WTC11 (cell line): ENCODE measurements around the gene ILKAP.

ENCODE experiments used
- ESRRA ChIP-seq: sonication (generic); formaldehyde crosslinking; IDR thresholded peaks from 2 replicates; pipeline ENCODE4 v1.8.1; 2022; ENCODE audit warnings: mild to moderate bottlenecking, missing genetic modification reagents, borderline replicate concordance
- FOXJ3 ChIP-seq: sonication (generic); formaldehyde crosslinking; IDR thresholded peaks from 2 replicates; pipeline ENCODE4 v1.9.0; 2021; ENCODE audit warnings: missing genetic modification reagents, mild to moderate bottlenecking, borderline replicate concordance
- FOXK1 ChIP-seq: sonication (generic); formaldehyde crosslinking; IDR thresholded peaks from 2 replicates; pipeline ENCODE4 v1.8.0; 2022; ENCODE audit warnings: mild to moderate bottlenecking, moderate library complexity, missing genetic modification reagents
- NR2C2 ChIP-seq: sonication (generic); formaldehyde crosslinking; IDR thresholded peaks from 2 replicates; pipeline ENCODE4 v1.8.0; 2022; ENCODE audit warnings: mild to moderate bottlenecking, missing genetic modification reagents
- RELA ChIP-seq: sonication (generic); formaldehyde crosslinking; IDR thresholded peaks from 2 replicates; pipeline ENCODE4 v1.8.1; 2022; ENCODE audit warnings: missing genetic modification reagents, mild to moderate bottlenecking, borderline replicate concordance
- SMAD3 ChIP-seq: sonication (generic); formaldehyde crosslinking; IDR thresholded peaks from 2 replicates; pipeline ENCODE4 v1.8.0; 2022; ENCODE audit warnings: missing genetic modification reagents, mild to moderate bottlenecking, borderline replicate concordance
- ZNF263 ChIP-seq: sonication (generic); formaldehyde crosslinking; IDR thresholded peaks from 2 replicates; pipeline ENCODE4 v1.8.1; 2022; ENCODE audit warnings: low read depth, mild to moderate bottlenecking, moderate library complexity, missing genetic modification reagents
- TF ChIP-seq, protein P1 (sequence below): fragments of 200-600 bp; IDR thresholded peaks from 2 replicates; pipeline ENCODE4 v1.8.0; 2022; ENCODE audit warnings: antibody characterized with exemption
- TF ChIP-seq, protein P2 (sequence below): sonication (generic); formaldehyde crosslinking; conservative IDR thresholded peaks from 2 replicates; pipeline ENCODE4 v1.8.1; 2022; ENCODE audit warnings: mild to moderate bottlenecking, missing genetic modification reagents
- TF ChIP-seq, protein P3 (sequence below): sonication (generic); formaldehyde crosslinking; IDR thresholded peaks from 2 replicates; pipeline ENCODE4 v1.8.1; 2023; ENCODE audit warnings: mild to moderate bottlenecking, missing genetic modification reagents, moderate library complexity
- TF ChIP-seq, protein P4 (sequence below): sonication (generic); formaldehyde crosslinking; IDR thresholded peaks from 2 replicates; pipeline ENCODE4 v1.8.1; 2022; ENCODE audit warnings: low read depth, mild to moderate bottlenecking, moderate library complexity, missing genetic modification reagents, borderline replicate concordance
- TF ChIP-seq, protein P5 (sequence below): sonication (generic); formaldehyde crosslinking; IDR thresholded peaks from 2 replicates; pipeline ENCODE4 v1.8.1; 2022; ENCODE audit warnings: low read depth, missing genetic modification reagents, borderline replicate concordance
- TF ChIP-seq, protein P6 (sequence below): sonication (generic); formaldehyde crosslinking; IDR thresholded peaks from 2 replicates; pipeline ENCODE4 v1.8.1; 2023; ENCODE audit warnings: mild to moderate bottlenecking, moderate library complexity, missing genetic modification reagents
- TF ChIP-seq, protein P7 (sequence below): sonication (generic); formaldehyde crosslinking; IDR thresholded peaks from 2 replicates; pipeline ENCODE4 v1.8.0; 2022; ENCODE audit warnings: mild to moderate bottlenecking, missing genetic modification reagents

DNA sequence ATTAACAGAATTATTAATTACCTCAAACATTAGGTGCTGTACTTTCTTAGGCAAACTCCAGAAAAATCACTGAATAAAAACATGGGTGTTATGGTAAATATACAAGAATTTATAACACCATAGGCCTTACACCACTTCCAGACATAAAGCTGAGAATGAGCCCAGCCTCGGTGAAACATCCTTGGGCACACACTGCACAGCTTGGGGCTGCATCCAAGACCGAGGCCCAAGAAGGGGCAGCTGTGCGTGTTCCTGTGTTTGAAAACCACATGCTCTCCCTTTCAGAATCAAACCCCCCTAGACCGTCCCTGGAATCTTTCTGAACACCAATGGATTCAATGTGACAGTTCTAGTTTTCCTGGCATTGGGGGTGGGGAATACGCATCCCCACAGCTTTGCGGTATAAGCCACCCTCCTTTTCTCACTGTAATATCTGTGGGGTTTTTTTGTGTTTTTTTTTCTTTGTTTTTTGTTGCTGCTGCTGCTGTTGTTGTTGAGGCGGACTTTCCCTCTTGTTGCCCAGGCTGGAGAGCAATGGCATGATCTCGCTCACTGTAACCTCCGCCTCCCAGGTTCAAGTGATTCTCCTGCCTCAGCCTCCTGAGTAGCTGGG is 31.8 kb downstream of the ILKAP start:
- TF ChIP-seq SMAD3 (no peak), ESRRA (CRISPR knock-in tag) (no peak), NR2C2 (no peak), RELA (CRISPR knock-in tag) (no peak), ZNF263 (CRISPR knock-in tag) (no peak), FOXK1 (CRISPR knock-in tag) (no peak), FOXJ3 (no peak)
- TF ChIP-seq, protein P1, sequence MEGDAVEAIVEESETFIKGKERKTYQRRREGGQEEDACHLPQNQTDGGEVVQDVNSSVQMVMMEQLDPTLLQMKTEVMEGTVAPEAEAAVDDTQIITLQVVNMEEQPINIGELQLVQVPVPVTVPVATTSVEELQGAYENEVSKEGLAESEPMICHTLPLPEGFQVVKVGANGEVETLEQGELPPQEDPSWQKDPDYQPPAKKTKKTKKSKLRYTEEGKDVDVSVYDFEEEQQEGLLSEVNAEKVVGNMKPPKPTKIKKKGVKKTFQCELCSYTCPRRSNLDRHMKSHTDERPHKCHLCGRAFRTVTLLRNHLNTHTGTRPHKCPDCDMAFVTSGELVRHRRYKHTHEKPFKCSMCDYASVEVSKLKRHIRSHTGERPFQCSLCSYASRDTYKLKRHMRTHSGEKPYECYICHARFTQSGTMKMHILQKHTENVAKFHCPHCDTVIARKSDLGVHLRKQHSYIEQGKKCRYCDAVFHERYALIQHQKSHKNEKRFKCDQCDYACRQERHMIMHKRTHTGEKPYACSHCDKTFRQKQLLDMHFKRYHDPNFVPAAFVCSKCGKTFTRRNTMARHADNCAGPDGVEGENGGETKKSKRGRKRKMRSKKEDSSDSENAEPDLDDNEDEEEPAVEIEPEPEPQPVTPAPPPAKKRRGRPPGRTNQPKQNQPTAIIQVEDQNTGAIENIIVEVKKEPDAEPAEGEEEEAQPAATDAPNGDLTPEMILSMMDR: no peak
- TF ChIP-seq, protein P2, sequence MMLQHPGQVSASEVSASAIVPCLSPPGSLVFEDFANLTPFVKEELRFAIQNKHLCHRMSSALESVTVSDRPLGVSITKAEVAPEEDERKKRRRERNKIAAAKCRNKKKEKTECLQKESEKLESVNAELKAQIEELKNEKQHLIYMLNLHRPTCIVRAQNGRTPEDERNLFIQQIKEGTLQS (CRISPR knock-in tag): no peak
- TF ChIP-seq, protein P3, sequence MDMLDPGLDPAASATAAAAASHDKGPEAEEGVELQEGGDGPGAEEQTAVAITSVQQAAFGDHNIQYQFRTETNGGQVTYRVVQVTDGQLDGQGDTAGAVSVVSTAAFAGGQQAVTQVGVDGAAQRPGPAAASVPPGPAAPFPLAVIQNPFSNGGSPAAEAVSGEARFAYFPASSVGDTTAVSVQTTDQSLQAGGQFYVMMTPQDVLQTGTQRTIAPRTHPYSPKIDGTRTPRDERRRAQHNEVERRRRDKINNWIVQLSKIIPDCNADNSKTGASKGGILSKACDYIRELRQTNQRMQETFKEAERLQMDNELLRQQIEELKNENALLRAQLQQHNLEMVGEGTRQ: no peak
- TF ChIP-seq, protein P4, sequence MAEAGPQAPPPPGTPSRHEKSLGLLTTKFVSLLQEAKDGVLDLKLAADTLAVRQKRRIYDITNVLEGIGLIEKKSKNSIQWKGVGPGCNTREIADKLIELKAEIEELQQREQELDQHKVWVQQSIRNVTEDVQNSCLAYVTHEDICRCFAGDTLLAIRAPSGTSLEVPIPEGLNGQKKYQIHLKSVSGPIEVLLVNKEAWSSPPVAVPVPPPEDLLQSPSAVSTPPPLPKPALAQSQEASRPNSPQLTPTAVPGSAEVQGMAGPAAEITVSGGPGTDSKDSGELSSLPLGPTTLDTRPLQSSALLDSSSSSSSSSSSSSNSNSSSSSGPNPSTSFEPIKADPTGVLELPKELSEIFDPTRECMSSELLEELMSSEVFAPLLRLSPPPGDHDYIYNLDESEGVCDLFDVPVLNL (CRISPR knock-in tag): no peak
- TF ChIP-seq, protein P5, sequence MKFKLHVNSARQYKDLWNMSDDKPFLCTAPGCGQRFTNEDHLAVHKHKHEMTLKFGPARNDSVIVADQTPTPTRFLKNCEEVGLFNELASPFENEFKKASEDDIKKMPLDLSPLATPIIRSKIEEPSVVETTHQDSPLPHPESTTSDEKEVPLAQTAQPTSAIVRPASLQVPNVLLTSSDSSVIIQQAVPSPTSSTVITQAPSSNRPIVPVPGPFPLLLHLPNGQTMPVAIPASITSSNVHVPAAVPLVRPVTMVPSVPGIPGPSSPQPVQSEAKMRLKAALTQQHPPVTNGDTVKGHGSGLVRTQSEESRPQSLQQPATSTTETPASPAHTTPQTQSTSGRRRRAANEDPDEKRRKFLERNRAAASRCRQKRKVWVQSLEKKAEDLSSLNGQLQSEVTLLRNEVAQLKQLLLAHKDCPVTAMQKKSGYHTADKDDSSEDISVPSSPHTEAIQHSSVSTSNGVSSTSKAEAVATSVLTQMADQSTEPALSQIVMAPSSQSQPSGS (CRISPR knock-in tag): no peak
- TF ChIP-seq, protein P6, sequence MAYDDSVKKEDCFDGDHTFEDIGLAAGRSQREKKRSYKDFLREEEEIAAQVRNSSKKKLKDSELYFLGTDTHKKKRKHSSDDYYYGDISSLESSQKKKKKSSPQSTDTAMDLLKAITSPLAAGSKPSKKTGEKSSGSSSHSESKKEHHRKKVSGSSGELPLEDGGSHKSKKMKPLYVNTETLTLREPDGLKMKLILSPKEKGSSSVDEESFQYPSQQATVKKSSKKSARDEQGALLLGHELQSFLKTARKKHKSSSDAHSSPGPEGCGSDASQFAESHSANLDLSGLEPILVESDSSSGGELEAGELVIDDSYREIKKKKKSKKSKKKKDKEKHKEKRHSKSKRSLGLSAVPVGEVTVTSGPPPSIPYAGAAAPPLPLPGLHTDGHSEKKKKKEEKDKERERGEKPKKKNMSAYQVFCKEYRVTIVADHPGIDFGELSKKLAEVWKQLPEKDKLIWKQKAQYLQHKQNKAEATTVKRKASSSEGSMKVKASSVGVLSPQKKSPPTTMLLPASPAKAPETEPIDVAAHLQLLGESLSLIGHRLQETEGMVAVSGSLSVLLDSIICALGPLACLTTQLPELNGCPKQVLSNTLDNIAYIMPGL (CRISPR knock-in tag): no peak
- TF ChIP-seq, protein P7, sequence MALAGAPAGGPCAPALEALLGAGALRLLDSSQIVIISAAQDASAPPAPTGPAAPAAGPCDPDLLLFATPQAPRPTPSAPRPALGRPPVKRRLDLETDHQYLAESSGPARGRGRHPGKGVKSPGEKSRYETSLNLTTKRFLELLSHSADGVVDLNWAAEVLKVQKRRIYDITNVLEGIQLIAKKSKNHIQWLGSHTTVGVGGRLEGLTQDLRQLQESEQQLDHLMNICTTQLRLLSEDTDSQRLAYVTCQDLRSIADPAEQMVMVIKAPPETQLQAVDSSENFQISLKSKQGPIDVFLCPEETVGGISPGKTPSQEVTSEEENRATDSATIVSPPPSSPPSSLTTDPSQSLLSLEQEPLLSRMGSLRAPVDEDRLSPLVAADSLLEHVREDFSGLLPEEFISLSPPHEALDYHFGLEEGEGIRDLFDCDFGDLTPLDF: no peak
